Fibroblast of pulmonary artery (primary cell): Measurements from ENCODE around the gene HEPHL1.
A peak's percentile ranks its signal among the peaks of the same experiment; 100 is the strongest.

Experiments
- DNase-seq: peaks from one replicate; pipeline ENCODE4 v3.0.0-alpha.2; 2010; ENCODE audit warnings: low read depth
- H3K4me3 ChIP-seq: replicated peaks from 2 replicates; pipeline ENCODE4 v1.5.1; 2011; ENCODE audit warnings: low read depth, mild to moderate bottlenecking, control low read depth, low read length, moderate library complexity
- CTCF ChIP-seq: IDR thresholded peaks from 2 replicates; pipeline ENCODE4 v1.5.1; 2011; ENCODE audit warnings: mild to moderate bottlenecking, control low read depth, low read length, inconsistent platforms; ENCODE audit errors: missing control alignments

HEPHL1 gene

GRCh38 chr11:94128746-94129511 lies 107.8 kb downstream of the HEPHL1 start, which contains the start of gene PANX1:
Gene PANX1, plus strand, starts transcription at chr11:94128841. Its CDS starts 472 bp downstream, at chr11:94129313.
- peak within 1 kb of the TSS; percentile 78 for H3K4me3 ChIP-seq
- TF ChIP-seq CTCF, result no peak
- DNase-seq, result peak; percentile 82

- peak; percentile 38 for DNase-seq
- TF ChIP-seq CTCF, result no peak
- peak overlapping the region; percentile 78 for H3K4me3 ChIP-seq
Observed at GRCh38 chr11:94129512-94130297, 108.6 kb downstream of the HEPHL1 start.

- H3K4me3 ChIP-seq, result peak overlapping the region; percentile 78
- DNase-seq, result peak; percentile 97
- TF ChIP-seq CTCF, result no peak
Observed at GRCh38 chr11:94130298-94131046, 109.3 kb downstream of the HEPHL1 start.

GRCh38 chr11:94131047-94131717 lies 110.0 kb downstream of the HEPHL1 start:
- peak overlapping the region; percentile 78 for H3K4me3 ChIP-seq
- no peak for DNase-seq
- no peak for TF ChIP-seq CTCF

GRCh38 chr11:94131718-94132115 lies 110.6 kb downstream of the HEPHL1 start:
- TF ChIP-seq CTCF, result no peak
- peak overlapping the region; percentile 78 for H3K4me3 ChIP-seq
- DNase-seq, result peak; percentile 69

GRCh38 chr11:94132152-94132558 lies 111.0 kb downstream of the HEPHL1 start:
- no peak for TF ChIP-seq CTCF
- H3K4me3 ChIP-seq, result peak overlapping the region; percentile 2
- DNase-seq, result peak; percentile 86
